NCI-H82 treated with DMSO at 0.1 percent for 48 hours (cell line): ENCODE results near the gene GDPGP1.

Source experiments
- DNase-seq: peaks from one replicate; lab custom pipeline; 2025; ENCODE audit not compliant: unreplicated experiment; lab: John Stamatoyannopoulos, UW

GDPGP1 gene

GRCh38 chr15:90203922-90204321 lies 30.1 kb upstream of the GDPGP1 start:
- no peak for DNase-seq

- DNase-seq = no peak
These were observed 28.8 kb upstream of the GDPGP1 start for GRCh38 chr15:90205050-90205848.

- DNase-seq = no peak
These were observed 28.1 kb upstream of the GDPGP1 start for GRCh38 chr15:90205886-90206285.

GRCh38 chr15:90207252-90207651 lies 26.8 kb upstream of the GDPGP1 start:
- DNase-seq = no peak

GRCh38 chr15:90208356-90208755 lies 25.7 kb upstream of the GDPGP1 start:
- DNase-seq = no peak

- no peak for DNase-seq
These were observed 24.4 kb upstream of the GDPGP1 start for GRCh38 chr15:90209591-90209990.

GRCh38 chr15:90210593-90210992 lies 23.4 kb upstream of the GDPGP1 start:
- peak; percentile 34 for DNase-seq

- no peak for DNase-seq
These were observed 23.0 kb upstream of the GDPGP1 start for GRCh38 chr15:90211009-90211408.

GRCh38 chr15:90211440-90212143 lies 22.4 kb upstream of the GDPGP1 start:
- DNase-seq = no peak

- no peak for DNase-seq
These were observed 21.5 kb upstream of the GDPGP1 start for GRCh38 chr15:90212221-90213098.

- DNase-seq = peak; percentile 37
These were observed 20.7 kb upstream of the GDPGP1 start for GRCh38 chr15:90213122-90213817.

GRCh38 chr15:90213818-90214204 lies 20.2 kb upstream of the GDPGP1 start:
- no peak for DNase-seq

- no peak for DNase-seq
These were observed 19.3 kb upstream of the GDPGP1 start for GRCh38 chr15:90214553-90215196.

- no peak for DNase-seq
These were observed 16.2 kb upstream of the GDPGP1 start for GRCh38 chr15:90217671-90218394.

- peak; percentile 23 for DNase-seq
These were observed 14.4 kb upstream of the GDPGP1 start for GRCh38 chr15:90219421-90220141.

- peak; percentile 85 for DNase-seq
These were observed 12.6 kb upstream of the GDPGP1 start for GRCh38 chr15:90221246-90221900.

GRCh38 chr15:90222547-90222946 lies 11.5 kb upstream of the GDPGP1 start:
- no peak for DNase-seq

- DNase-seq = no peak
These were observed 10.4 kb upstream of the GDPGP1 start for GRCh38 chr15:90223441-90224165.
